Liver (tissue), 9 donors: ENCODE results near the gene DPYD. TPM values are rescaled to one million over a fixed set of nuclear protein-coding genes. Genes with fewer than 3 reads are reported as not detected.

Source experiments
- DNase-seq: peaks from one replicate; pipeline ENCODE4 v3.0.0-alpha.2; 2017; ENCODE audit warnings: low spot score
- H3K27ac ChIP-seq, 2 donors: one replicate each; pipeline ENCODE4 v1.7.0; 2013; ENCODE audit warnings: inconsistent platforms in 2 of 2, low read length in 2 of 2, control low read depth in 1 of 2, low read depth in 1 of 2, mild to moderate bottlenecking in 1 of 2
- H3K27me3 ChIP-seq, 4 donors: one replicate each; pipeline versions ENCODE4 v1.6.1 to v1.7.0; 2013; ENCODE audit warnings: low read length in 3 of 4, inconsistent platforms in 1 of 4, mild to moderate bottlenecking in 1 of 4, moderate library complexity in 1 of 4; ENCODE audit not compliant: control insufficient read depth in 4 of 4, insufficient read depth in 4 of 4
- H3K36me3 ChIP-seq, 4 donors: one replicate each; pipeline versions ENCODE4 v1.6.1 to v1.7.0; 2013; ENCODE audit warnings: low read length in 3 of 4, mild to moderate bottlenecking in 3 of 4, low read depth in 1 of 4, moderate library complexity in 1 of 4; ENCODE audit not compliant: control insufficient read depth in 4 of 4, insufficient read depth in 3 of 4
- H3K4me1 ChIP-seq, 4 donors: one replicate each; pipeline versions ENCODE4 v1.6.1 to v1.7.0; 2013; ENCODE audit warnings: low read length in 3 of 4, mild to moderate bottlenecking in 3 of 4, moderate library complexity in 1 of 4; ENCODE audit not compliant: control insufficient read depth in 4 of 4, insufficient read depth in 4 of 4
- H3K4me3 ChIP-seq, 3 donors: one replicate each; pipeline versions ENCODE4 v1.6.1 to v1.7.0; 2013; ENCODE audit warnings: low read length in 3 of 3, control low read depth in 1 of 3, low read depth in 1 of 3, mild to moderate bottlenecking in 1 of 3
- H3K9ac ChIP-seq, 2 donors: one replicate each; pipeline ENCODE4 v1.7.0; 2013; ENCODE audit warnings: low read length in 2 of 2, mild to moderate bottlenecking in 2 of 2, moderate library complexity in 2 of 2, control low read depth in 1 of 2, low read depth in 1 of 2
- H3K9me3 ChIP-seq, 4 donors: one replicate each; pipeline versions ENCODE4 v1.6.1 to v1.7.0; 2013; ENCODE audit warnings: low read length in 3 of 4; ENCODE audit not compliant: control insufficient read depth in 4 of 4
- ATF3 ChIP-seq: IDR thresholded peaks from 2 replicates; pipeline ENCODE4 v1.6.1; 2016; ENCODE audit warnings: antibody characterized with exemption
- CTCF ChIP-seq: fragments of 150-350 bp; IDR thresholded peaks from 2 replicates; pipeline ENCODE4 v1.5.1; 2017; ENCODE audit warnings: improper control_type of control experiment, low read depth, low read length; ENCODE audit not compliant: missing input control
- EGR1 ChIP-seq, 2 donors: IDR thresholded peaks; 2 replicates each; pipeline ENCODE4 v1.6.1; 2016 to 2018; ENCODE audit warnings: antibody characterized with exemption in 2 of 2, low read depth in 2 of 2
- FOXA1 ChIP-seq: IDR thresholded peaks from 2 replicates; pipeline ENCODE4 v1.6.1; 2016; ENCODE audit warnings: antibody characterized with exemption
- FOXA2 ChIP-seq: IDR thresholded peaks from 2 replicates; pipeline ENCODE4 v1.6.1; 2016; ENCODE audit warnings: antibody characterized with exemption
- GABPA ChIP-seq, 2 donors: IDR thresholded peaks in 1 of 2; conservative IDR thresholded peaks in 1 of 2; 2 replicates each; pipeline ENCODE4 v1.6.1; 2016; ENCODE audit warnings: antibody characterized with exemption in 2 of 2, mild to moderate bottlenecking in 1 of 2, moderate library complexity in 1 of 2
- HNF4A ChIP-seq, 2 donors: conservative IDR thresholded peaks; 2 replicates each; pipeline ENCODE4 v1.6.1; 2016; ENCODE audit warnings: antibody characterized with exemption in 2 of 2, mild to moderate bottlenecking in 2 of 2
- HNF4G ChIP-seq: IDR thresholded peaks from 2 replicates; pipeline ENCODE4 v1.6.1; 2016; ENCODE audit warnings: antibody characterized with exemption
- JUND ChIP-seq, 2 donors: IDR thresholded peaks; 2 replicates each; pipeline ENCODE4 v1.6.1; 2016; ENCODE audit warnings: antibody characterized with exemption in 2 of 2
- MAX ChIP-seq: IDR thresholded peaks from 2 replicates; pipeline ENCODE4 v1.6.1; 2016; ENCODE audit warnings: antibody characterized with exemption
- NR2F2 ChIP-seq: IDR thresholded peaks from 2 replicates; pipeline ENCODE4 v1.6.1; 2016; ENCODE audit warnings: antibody characterized with exemption
- RAD21 ChIP-seq, 2 donors: IDR thresholded peaks; 2 replicates each; pipeline ENCODE4 v1.6.1; 2016; ENCODE audit warnings: antibody characterized with exemption in 2 of 2, mild to moderate bottlenecking in 2 of 2
- RXRA ChIP-seq, 2 donors: IDR thresholded peaks; 2 replicates each; pipeline ENCODE4 v1.6.1; 2017 to 2018; ENCODE audit warnings: antibody characterized with exemption in 2 of 2, mild to moderate bottlenecking in 1 of 2
- SP1 ChIP-seq: IDR thresholded peaks from 2 replicates; pipeline ENCODE4 v1.6.1; 2018; ENCODE audit warnings: antibody characterized with exemption, mild to moderate bottlenecking
- YY1 ChIP-seq: IDR thresholded peaks from 2 replicates; pipeline ENCODE4 v1.6.1; 2016; ENCODE audit warnings: antibody characterized with exemption, mild to moderate bottlenecking
- ZBTB33 ChIP-seq: IDR thresholded peaks from 2 replicates; pipeline ENCODE4 v1.6.1; 2016; ENCODE audit warnings: antibody characterized with exemption
- WGBS: extraction: QIAGEN DNeasy Blood & Tissue Kit; methylation state at CpG from one replicate; pipeline ENCODE4 v1.1.7; 2013; 5-methylcytosine and 5-hydroxymethylcytosine counted together
- polyA plus RNA-seq, 2 donors: library from polyadenylated mRNA; stranded (reverse) in 1 of 2; unstranded in 1 of 2; fragments of 200-250 nt in 1 of 2; fragments of >200 nt in 1 of 2; fragmentation: Nextera tagmentation in 1 of 2; extraction: Ambion mirVana in 1 of 2; gene quantifications; one replicate each; pipeline versions ENCODE4 v1.2.1 to v1.2.3, GENCODE V29; 2013 to 2015
- total RNA-seq, 2 donors: library from RNA; depleted of rRNA; stranded (reverse); fragments of >200 nt; gene quantifications; one replicate each; pipeline ENCODE4 v1.2.3, GENCODE V29; 2014
- donor health status: healthy.
- donor health status: healthy.
- donor health status: healthy.
- donor health status: healthy.
- donor health status: healthy.

Gene DPYD
- total and polyA plus RNA-seq, 4 donors, result 16.2 to 142 (median 47.0) TPM

GRCh38 chr1:97378596-97378995 lies 542.2 kb downstream of the DPYD start:
- Histone ChIP-seq H3K27ac (no peak overlapping the region), H3K27me3 (no peaks in the 10 kb centered on the region), H3K36me3 (peaks cover 0 to 4% (median 2%) of the 10 kb centered on the region in 4 donors), H3K9me3 (no peaks in the 10 kb centered on the region), H3K4me3 (no peak overlapping the region), H3K4me1 (no peaks in the 10 kb centered on the region), H3K9ac (no peak overlapping the region)
- TF ChIP-seq SP1 (no peak), HNF4A (conservative IDR thresholded peaks at IDR 0.05) (no peak), MAX (no peak), ZBTB33 (no peak)
- DNase-seq, result no peak
- WGBS, result 95% methylated on average over 3 of the region's 3 CpGs

GRCh38 chr1:97377432-97378034 lies 543.3 kb downstream of the DPYD start:
- TF ChIP-seq RXRA (IDR thresholded peaks at IDR 0.05) (no peak), NR2F2 (no peak), GABPA (IDR thresholded peaks at IDR 0.05 in 1 of 2, conservative IDR thresholded peaks at IDR 0.05 in 1 of 2) (no peak), MAX (no peak), YY1 (no peak), SP1 (no peak), ATF3 (no peak), FOXA2 (no peak), CTCF (no peak), HNF4A (conservative IDR thresholded peaks at IDR 0.05) (no peak), HNF4G (no peak), JUND (IDR thresholded peaks at IDR 0.05) (no peak), EGR1 (IDR thresholded peaks at IDR 0.05; ENCODE audit: low read depth in 2 of 2) (no peak)
- Histone ChIP-seq H3K27ac (no peak overlapping the region), H3K9ac (no peak overlapping the region), H3K9me3 (no peaks in the 10 kb centered on the region), H3K36me3 (peaks cover 0 to 4% (median 2%) of the 10 kb centered on the region in 4 donors), H3K4me3 (no peak overlapping the region), H3K27me3 (no peaks in the 10 kb centered on the region), H3K4me1 (no peaks in the 10 kb centered on the region)
- WGBS, result 90% methylated on average over 5 of the region's 5 CpGs
- DNase-seq, result no peak

GRCh38 chr1:97373000-97373399 lies 547.8 kb downstream of the DPYD start:
- Histone ChIP-seq H3K27me3 (no peaks in the 10 kb centered on the region), H3K36me3 (peaks cover 0 to 5% (median 3%) of the 10 kb centered on the region in 4 donors), H3K9me3 (no peaks in the 10 kb centered on the region), H3K4me1 (no peaks in the 10 kb centered on the region), H3K4me3 (no peak overlapping the region), H3K27ac (no peak overlapping the region), H3K9ac (no peak overlapping the region)
- DNase-seq, result no peak
- WGBS, result 93% methylated on average over 5 of the region's 5 CpGs
- no peak for TF ChIP-seq FOXA1
- TF ChIP-seq RAD21 (IDR thresholded peaks at IDR 0.05), result no peak
- no peak for TF ChIP-seq GABPA (IDR thresholded peaks at IDR 0.05 in 1 of 2, conservative IDR thresholded peaks at IDR 0.05 in 1 of 2)
- no peak for TF ChIP-seq RXRA (IDR thresholded peaks at IDR 0.05)
- no peak for TF ChIP-seq YY1
- TF ChIP-seq FOXA2, result no peak
- no peak for TF ChIP-seq CTCF
- TF ChIP-seq EGR1 (IDR thresholded peaks at IDR 0.05; ENCODE audit: low read depth in 2 of 2), result no peak
- TF ChIP-seq NR2F2, result no peak
- TF ChIP-seq MAX, result no peak
- no peak for TF ChIP-seq SP1
- TF ChIP-seq JUND (IDR thresholded peaks at IDR 0.05), result no peak
